Central memory CD4-positive, alpha-beta T cell (primary cell): ENCODE measurements around the gene GOSR1.
"Not testable (repeated sequence)": the region's sequence is repeated elsewhere in the genome, so short reads cannot be mapped to it uniquely, and the experiment has no call there.

ENCODE experiments used
- DNase-seq: peaks from one replicate; pipeline ENCODE4 v3.0.0; 2022

GOSR1 gene

GRCh38 chr17:30547778-30548573 is 70.8 kb downstream of the GOSR1 start:
- no peak for DNase-seq

- DNase-seq = not testable (repeated sequence)
Measured at GRCh38 chr17:30549181-30549580, 72.0 kb downstream of the GOSR1 start.

GRCh38 chr17:30549864-30550511 is 72.8 kb downstream of the GOSR1 start:
- DNase-seq = no peak

- DNase-seq = no peak
Measured at GRCh38 chr17:30550512-30551273, 73.5 kb downstream of the GOSR1 start.

- DNase-seq = not testable (repeated sequence)
Measured at GRCh38 chr17:30551274-30551995, 74.2 kb downstream of the GOSR1 start.

GRCh38 chr17:30551996-30552339 is 74.8 kb downstream of the GOSR1 start:
- no peak for DNase-seq

GRCh38 chr17:30552994-30553566 is 75.9 kb downstream of the GOSR1 start:
- no peak for DNase-seq

- DNase-seq = not testable (repeated sequence)
Measured at GRCh38 chr17:30553823-30554440, 76.7 kb downstream of the GOSR1 start.

- no peak for DNase-seq
Measured at GRCh38 chr17:30554839-30555751, 77.9 kb downstream of the GOSR1 start.

GRCh38 chr17:30555942-30556341 is 78.7 kb downstream of the GOSR1 start:
- DNase-seq = no peak

GRCh38 chr17:30556374-30557332 is 79.4 kb downstream of the GOSR1 start:
- no peak for DNase-seq

- DNase-seq = no peak
Measured at GRCh38 chr17:30557916-30558685, 80.9 kb downstream of the GOSR1 start.

- DNase-seq = no peak
Measured at GRCh38 chr17:30558686-30559545, 81.7 kb downstream of the GOSR1 start.

- DNase-seq = no peak
Measured at GRCh38 chr17:30559656-30560055, 82.4 kb downstream of the GOSR1 start.

- DNase-seq = not testable (repeated sequence)
Measured at GRCh38 chr17:30560117-30561026, 83.2 kb downstream of the GOSR1 start.

- DNase-seq = not testable (repeated sequence)
Measured at GRCh38 chr17:30561766-30562165, 84.6 kb downstream of the GOSR1 start.
